ENCODE results near the gene XIRP2. TPM values are rescaled to one million over a fixed set of nuclear protein-coding genes. Genes with fewer than 3 reads are reported as not detected.

Gene XIRP2
- total and polyA plus RNA-seq, 10 of the 15 experiments (the other 5 are each of a cell fraction or from before 2014, with no cell fraction given), result 0.03 TPM; not detected in 9

- Histone ChIP-seq H3K9ac (ENCODE audit: control insufficient read depth, insufficient read depth, low read length) (no peak overlapping the region), H3K4me1 (ENCODE audit: control insufficient read depth, insufficient read depth, low read length) (no peaks in the 10 kb centered on the region), H4K20me1 (ENCODE audit: control insufficient read depth, insufficient read depth) (no peaks in the 10 kb centered on the region), H3K4me3 (no peak overlapping the region), H3K79me2 (ENCODE audit: control insufficient read depth, insufficient read depth, low read length) (no peaks in the 10 kb centered on the region), H3K9me3 (replicated peaks; ENCODE audit: control insufficient read depth, insufficient read depth, low read length) (no peaks in the 10 kb centered on the region), H3K27me3 (replicated peaks in 1 of 2; ENCODE audit: control insufficient read depth in 2 of 2, insufficient read depth in 2 of 2, low read length in 1 of 2) (no peaks in the 10 kb centered on the region; a peak in 1 of 4 replicates), H3K4me2 (ENCODE audit: control insufficient read depth, insufficient read depth) (no peak overlapping the region), H3K36me3 (ENCODE audit: control insufficient read depth in 2 of 2, insufficient read depth in 2 of 2, low read length in 1 of 2) (no peaks in the 10 kb centered on the region), H2AFZ (ENCODE audit: control insufficient read depth, low read depth, low read length) (no peak overlapping the region), H3K27ac (ENCODE audit: control insufficient read depth, insufficient read depth) (no peak overlapping the region)
- FAIRE-seq (no peak), DNase-seq (ENCODE audit: low read depth, low spot score) (no peak), ATAC-seq (no peak)
- TF ChIP-seq IKZF2 (IDR thresholded peaks at IDR 0.05) (no peak), SMAD1 (IDR thresholded peaks at IDR 0.05; ENCODE audit: low read depth, partially characterized antibody) (no peak), ATF2 (IDR thresholded peaks at IDR 0.05; ENCODE audit: low read length) (no peak), POU2F2 (IDR thresholded peaks at IDR 0.05; ENCODE audit: borderline replicate concordance, low read depth, low read length) (no peak), SPI1 (IDR thresholded peaks at IDR 0.05; ENCODE audit: borderline replicate concordance, insufficient read depth, low read depth, low read length) (no peak), LARP7 (IDR thresholded peaks at IDR 0.05) (no peak), IRF3 (IDR thresholded peaks at IDR 0.05) (no peak), NRF1 (conservative IDR thresholded peaks at IDR 0.05; ENCODE audit: low read depth, low read length) (no peak), SRF (IDR thresholded peaks at IDR 0.05; ENCODE audit: low read depth in 2 of 2, low read length in 2 of 2) (no peak), PAX5 (IDR thresholded peaks at IDR 0.05; ENCODE audit: borderline replicate concordance, low read depth, low read length) (no peak), CHD2 (IDR thresholded peaks at IDR 0.05; ENCODE audit: borderline replicate concordance, low read depth, low read length) (no peak), RUNX3 (IDR thresholded peaks at IDR 0.05; ENCODE audit: low read length) (no peak), MTA3 (IDR thresholded peaks at IDR 0.05; ENCODE audit: borderline replicate concordance, low read length) (no peak), STAT1 (conservative IDR thresholded peaks at IDR 0.05) (no peak), SREBF1 (IDR thresholded peaks at IDR 0.05; ENCODE audit: low read length) (no peak), ZNF217 (IDR thresholded peaks at IDR 0.05) (no peak)
- CTCF ChIA-PET, result no interaction called here
- in situ Hi-C loops (cut with MboI) (no loop called here), intact Hi-C loops (cut with micrococcal nuclease; ENCODE audit: unreplicated experiment) (no loop called here)
- no TSS peak for BruUV-seq (replicated peaks)
- POLR2A ChIA-PET, result no interaction called here
- RAD21 ChIA-PET (ENCODE audit: unreplicated experiment), result no interaction called here
- SMC1A ChIA-PET (ENCODE audit: uncharacterized antibody, unreplicated experiment), result no interaction called here
- 0% methylated on average over 5 of the region's 5 CpGs for WGBS (ENCODE audit: insufficient coverage, insufficient replicate concordance, low lambda C conversion rate, missing lambda C conversion rate)
These were observed 300.0 kb downstream of the XIRP2 start for GRCh38 chr2:167187978-167188967.
